ENCODE data around the gene SPCS2. TPM values are rescaled to one million over a fixed set of nuclear protein-coding genes. Genes with fewer than 3 reads are reported as not detected.
"Not testable (repeated sequence)": the region's sequence is repeated elsewhere in the genome, so short reads cannot be mapped to it uniquely, and the experiment has no call there.

The SPCS2 gene
- polyA plus RNA-seq, 2 of the 4 experiments (the other 2 are of a cell fraction) = 233 to 391 TPM

- FAIRE-seq (no peak), ATAC-seq (no peak), DNase-seq (ENCODE audit: low read depth in 1 of 2, low spot score in 1 of 2) (no peak)
- ChIA-PET CTCF (interaction anchor here (1.0 to 1.4 kb wide), 2 partner anchors 28 to 32 kb away, joined by 4 read pairs; no protein-coding TSS in a partner anchor), POLR2A (no interaction called here)
- 86% methylated on average over 1 of the region's 1 CpG for WGBS (ENCODE audit: missing lambda C conversion rate)
- no peak overlapping the region for H3K27ac ChIP-seq
- no peak overlapping the region for H3K4me3 ChIP-seq
- H3K4me1 ChIP-seq = 0 out of 3 replicates have a peak, but pooled peaks cover 5% of the 10 kb centered on the region
- H3K9me3 ChIP-seq = no peaks in the 10 kb centered on the region
- no peak for TF ChIP-seq CBX8 (IDR thresholded peaks at IDR 0.05)
- no peak for TF ChIP-seq ESRRA (IDR thresholded peaks at IDR 0.05; ENCODE audit: borderline replicate concordance, low read length)
- no peak for TF ChIP-seq HES2 (IDR thresholded peaks at IDR 0.05)
- TF ChIP-seq MAFK (IDR thresholded peaks at IDR 0.05; ENCODE audit: partially characterized antibody) = peak; percentile 82
- TF ChIP-seq, protein P1, sequence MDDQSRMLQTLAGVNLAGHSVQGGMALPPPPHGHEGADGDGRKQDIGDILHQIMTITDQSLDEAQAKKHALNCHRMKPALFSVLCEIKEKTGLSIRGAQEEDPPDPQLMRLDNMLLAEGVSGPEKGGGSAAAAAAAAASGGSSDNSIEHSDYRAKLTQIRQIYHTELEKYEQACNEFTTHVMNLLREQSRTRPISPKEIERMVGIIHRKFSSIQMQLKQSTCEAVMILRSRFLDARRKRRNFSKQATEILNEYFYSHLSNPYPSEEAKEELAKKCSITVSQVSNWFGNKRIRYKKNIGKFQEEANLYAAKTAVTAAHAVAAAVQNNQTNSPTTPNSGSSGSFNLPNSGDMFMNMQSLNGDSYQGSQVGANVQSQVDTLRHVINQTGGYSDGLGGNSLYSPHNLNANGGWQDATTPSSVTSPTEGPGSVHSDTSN (IDR thresholded peaks at IDR 0.05) = no peak
- TF ChIP-seq NPAS2 (CRISPR knock-in tag; IDR thresholded peaks at IDR 0.05; ENCODE audit: borderline replicate concordance) = no peak
- no peak for TF ChIP-seq TFCP2L1 (CRISPR knock-in tag; IDR thresholded peaks at IDR 0.05)
- TF ChIP-seq, protein P2, sequence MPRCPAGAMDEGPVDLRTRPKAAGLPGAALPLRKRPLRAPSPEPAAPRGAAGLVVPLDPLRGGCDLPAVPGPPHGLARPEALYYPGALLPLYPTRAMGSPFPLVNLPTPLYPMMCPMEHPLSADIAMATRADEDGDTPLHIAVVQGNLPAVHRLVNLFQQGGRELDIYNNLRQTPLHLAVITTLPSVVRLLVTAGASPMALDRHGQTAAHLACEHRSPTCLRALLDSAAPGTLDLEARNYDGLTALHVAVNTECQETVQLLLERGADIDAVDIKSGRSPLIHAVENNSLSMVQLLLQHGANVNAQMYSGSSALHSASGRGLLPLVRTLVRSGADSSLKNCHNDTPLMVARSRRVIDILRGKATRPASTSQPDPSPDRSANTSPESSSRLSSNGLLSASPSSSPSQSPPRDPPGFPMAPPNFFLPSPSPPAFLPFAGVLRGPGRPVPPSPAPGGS (IDR thresholded peaks at IDR 0.05) = no peak
- no peak for TF ChIP-seq RFX5 (IDR thresholded peaks at IDR 0.05)
- no peak overlapping the region for H3K4me2 ChIP-seq
These were observed 9.0 kb downstream of the SPCS2 start for GRCh38 chr11:74957937-74958629.

- not testable (repeated sequence) for H3K4me3 ChIP-seq; H3K4me1 ChIP-seq; H3K27ac ChIP-seq; ATAC-seq; DNase-seq (ENCODE audit: low read depth in 1 of 2, low spot score in 1 of 2); H3K9me3 ChIP-seq; H3K4me2 ChIP-seq; FAIRE-seq
- POLR2A ChIA-PET = interaction anchor here (1.4 kb wide), 1 partner anchor 29 kb away, joined by 8 read pairs; the partner anchor contains the start of gene NEU3
- WGBS (ENCODE audit: missing lambda C conversion rate) = 93% methylated on average over 6 of the region's 6 CpGs
- CTCF ChIA-PET = interaction anchor here (1.0 to 2.0 kb wide), 7 partner anchors 9 to 282 kb away, joined by 3 to 5 read pairs (median 4); partner anchors contain the start of genes SPCS2 and XRRA1
These were observed 11.1 kb downstream of the SPCS2 start for GRCh38 chr11:74960128-74960527.

DNA sequence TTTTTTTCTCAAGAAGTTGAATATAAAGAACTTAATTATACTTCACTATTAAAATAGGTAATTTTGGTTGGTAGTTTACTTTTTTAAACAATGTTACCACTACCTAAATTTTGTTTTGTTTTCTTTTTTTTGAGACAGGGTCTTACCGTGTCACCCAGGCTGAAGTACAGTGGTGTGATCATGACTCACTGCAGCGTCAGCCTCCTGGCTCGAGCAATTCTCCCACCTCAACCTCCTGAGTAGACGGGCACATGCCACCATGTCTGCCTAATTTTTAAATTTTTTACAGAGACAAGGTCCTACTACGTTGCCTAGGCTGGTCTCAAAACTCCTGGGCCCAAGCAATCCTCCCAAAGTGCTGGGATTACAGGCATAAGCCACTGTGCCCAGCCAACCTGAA lies 17.6 kb downstream of the SPCS2 start:
- no peak for FAIRE-seq
- POLR2A ChIA-PET = interaction anchor here (1.2 kb wide), 1 partner anchor 18 kb away, joined by 4 read pairs; the partner anchor contains the start of genes SPCS2 and XRRA1
- WGBS (ENCODE audit: missing lambda C conversion rate) = 66% methylated on average over 5 of the region's 5 CpGs

GRCh38 chr11:74970852-74971395 lies 21.9 kb downstream of the SPCS2 start:
- ChIA-PET CTCF (interaction anchor here (1.4 kb wide), 1 partner anchor 11 kb away, joined by 7 read pairs; no protein-coding TSS in a partner anchor), POLR2A (interaction anchor here (0.6 kb wide), 1 partner anchor 223 kb away, joined by 3 read pairs; no protein-coding TSS in a partner anchor)
- Histone ChIP-seq H3K4me1 (no peaks in the 10 kb centered on the region), H3K9me3 (no peaks in the 10 kb centered on the region), H3K4me3 (no peak overlapping the region), H3K4me2 (no peak overlapping the region), H3K27ac (no peak overlapping the region)
- whole genome bisulfite sequencing (ENCODE audit: missing lambda C conversion rate) = 100% methylated on average over 1 of the region's 1 CpG
- DNase-seq (ENCODE audit: low read depth in 1 of 2, low spot score in 1 of 2) (no peak), ATAC-seq (no peak), FAIRE-seq (no peak)
- TF ChIP-seq CBX8 (IDR thresholded peaks at IDR 0.05) = no peak
- TF ChIP-seq HOXA7 (CRISPR knock-in tag; IDR thresholded peaks at IDR 0.05) = no peak
- TF ChIP-seq EHMT2 (IDR thresholded peaks at IDR 0.05; ENCODE audit: low read depth) = no peak
- no peak for TF ChIP-seq ESRRA (IDR thresholded peaks at IDR 0.05; ENCODE audit: borderline replicate concordance, low read length)
- TF ChIP-seq HDAC2 (IDR thresholded peaks at IDR 0.05) = no peak
- no peak for TF ChIP-seq CHD2 (IDR thresholded peaks at IDR 0.05; ENCODE audit: low read length, partially characterized antibody)
- TF ChIP-seq POLR2AphosphoS2 (conservative IDR thresholded peaks at IDR 0.05; ENCODE audit: low read length) = no peak
- TF ChIP-seq MYC (IDR thresholded peaks at IDR 0.05; ENCODE audit: borderline replicate concordance, low read length) = no peak
- no peak for TF ChIP-seq GATA3 (IDR thresholded peaks at IDR 0.05; ENCODE audit: borderline replicate concordance)

More for the DNA sequence above, 17.6 kb downstream of the SPCS2 start:
- no peak overlapping the region for H3K4me2 ChIP-seq
- H3K4me3 ChIP-seq = no peak overlapping the region
- CTCF ChIA-PET = interaction anchor here (2.3 kb wide), 1 partner anchor 37 kb away, joined by 6 read pairs; no protein-coding TSS in a partner anchor
- H3K9me3 ChIP-seq = no peaks in the 10 kb centered on the region
- no peaks in the 10 kb centered on the region for H3K4me1 ChIP-seq
- DNase-seq (ENCODE audit: low read depth in 1 of 2, low spot score in 1 of 2) (no peak), ATAC-seq (no peak)
- H3K27ac ChIP-seq = 0 out of 6 replicates have a peak overlapping the region, but pooled peaks of 1 of the 2 experiments have one; percentile 30
- no peak for TF ChIP-seq POLR2A (IDR thresholded peaks at IDR 0.05; ENCODE audit: low read length)
- no peak for TF ChIP-seq JUNB (IDR thresholded peaks at IDR 0.05)
- no peak for TF ChIP-seq CHD2 (IDR thresholded peaks at IDR 0.05; ENCODE audit: low read length, partially characterized antibody)
